GM18502 (cell line): Measurements from ENCODE around the gene ACADL.

ENCODE experiments used
- ATAC-seq: cut with Tn5 transposase; IDR thresholded peaks from one replicate; pipeline ENCODE4 v1.9.1; 2021; ENCODE audit warnings: mild to moderate bottlenecking; ENCODE audit not compliant: unreplicated experiment, poor library complexity

ACADL gene

DNA sequence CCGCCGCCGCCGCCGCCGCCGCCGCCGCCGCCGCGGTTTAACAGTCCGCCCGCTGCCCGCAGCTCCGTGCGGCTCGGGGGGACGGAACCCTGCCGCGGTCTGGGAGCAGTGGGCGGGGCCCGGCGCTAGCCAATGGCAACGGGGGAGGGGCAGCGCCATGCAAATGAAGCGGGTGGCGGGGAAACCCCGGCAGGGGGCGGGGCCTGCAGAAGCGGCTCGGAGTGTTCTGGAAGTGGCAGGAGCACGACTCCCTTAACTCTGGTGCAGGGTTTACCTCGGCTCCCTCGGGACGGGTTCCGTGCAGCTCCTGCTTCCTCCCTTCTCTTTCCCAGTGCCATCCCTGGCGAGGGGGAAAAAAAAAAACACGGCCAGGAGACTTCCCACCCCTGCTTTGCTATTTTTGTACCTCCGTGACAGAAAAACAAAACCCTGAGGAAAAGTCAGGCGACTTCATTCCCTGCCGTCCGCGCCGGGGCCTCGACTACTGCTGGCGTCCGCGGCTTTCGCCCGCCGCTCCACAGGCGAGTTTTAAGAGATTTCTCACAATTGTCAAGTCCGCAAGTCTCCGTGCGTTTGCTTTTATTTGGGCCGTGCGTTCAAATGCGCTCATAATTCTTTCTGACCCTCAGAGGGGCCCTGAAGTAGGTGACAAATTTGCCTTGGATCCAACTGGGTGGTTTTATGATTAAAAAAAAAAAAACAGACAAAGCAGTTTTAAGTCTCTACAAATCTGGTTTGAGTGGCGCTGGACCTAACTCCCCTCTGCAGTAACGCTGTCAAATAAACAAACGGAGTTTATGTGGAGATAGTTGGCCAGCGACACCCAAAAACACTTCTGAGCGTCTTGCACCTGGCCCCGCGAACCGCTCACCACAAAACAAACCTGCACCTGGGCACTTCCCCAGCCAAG, 53.7 kb downstream of the ACADL start, which contains the start of gene KANSL1L:
Gene KANSL1L, minus strand, starts transcription at position 101 of the 910 bp plus-strand sequence. CDS start 16,827 bp downstream, outside the sequence.
- peak; percentile 72 for ATAC-seq

DNA sequence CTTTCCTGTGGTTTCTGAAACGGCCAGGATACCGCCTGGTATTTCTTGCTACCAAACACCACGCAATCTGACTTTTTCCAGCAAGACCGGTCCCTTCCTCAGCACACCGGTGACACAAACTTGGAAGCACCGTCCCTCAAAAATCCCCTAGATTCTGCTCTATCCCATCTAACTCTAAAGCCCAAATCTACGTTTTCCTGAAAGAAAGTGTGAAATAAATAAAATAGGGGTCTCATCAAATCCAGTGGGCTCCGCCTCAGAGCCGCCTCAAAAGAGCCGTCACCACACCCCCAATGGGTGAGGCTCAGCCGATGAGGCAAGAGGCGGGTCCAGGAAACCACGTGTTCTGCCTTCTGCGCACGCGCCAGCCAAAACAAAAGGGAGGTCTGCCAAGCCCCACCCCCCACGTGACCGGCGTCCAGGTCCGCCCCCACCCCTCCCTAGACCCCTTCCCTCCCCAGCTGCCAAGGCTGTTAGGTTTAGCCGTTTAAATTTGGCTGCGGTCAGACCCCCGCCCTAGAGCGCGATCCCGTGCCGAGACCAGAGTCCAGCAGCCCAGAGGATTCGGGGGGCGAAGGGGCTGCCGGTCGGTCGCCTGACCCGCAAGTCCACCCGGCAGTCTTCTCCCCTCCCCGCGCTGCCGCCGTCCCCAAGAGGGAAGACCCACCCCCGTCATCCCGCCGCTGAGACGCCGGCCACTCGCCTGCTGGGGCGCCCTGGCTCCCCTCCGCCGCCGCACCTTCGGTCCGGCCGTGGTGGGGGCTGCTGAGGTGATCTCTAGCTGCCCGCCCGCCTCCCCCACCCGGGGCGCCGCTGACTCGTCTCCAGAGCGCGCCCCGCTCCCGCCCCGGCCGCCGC, 54.6 kb downstream of the ACADL start:
- ATAC-seq = peak; percentile 70

DNA sequence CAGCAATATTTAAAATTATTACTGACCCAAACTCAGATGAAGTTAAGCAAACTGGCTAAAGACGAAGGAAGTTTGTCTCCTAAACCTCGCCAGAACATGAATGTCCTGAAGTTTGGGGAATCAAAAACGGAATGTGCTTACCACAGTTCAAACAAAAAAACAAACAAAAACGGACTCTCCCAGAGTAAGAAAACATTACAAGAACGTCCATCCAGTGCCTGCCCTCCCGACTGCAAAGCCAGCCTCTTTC, 55.1 kb downstream of the ACADL start:
- no peak for ATAC-seq

DNA sequence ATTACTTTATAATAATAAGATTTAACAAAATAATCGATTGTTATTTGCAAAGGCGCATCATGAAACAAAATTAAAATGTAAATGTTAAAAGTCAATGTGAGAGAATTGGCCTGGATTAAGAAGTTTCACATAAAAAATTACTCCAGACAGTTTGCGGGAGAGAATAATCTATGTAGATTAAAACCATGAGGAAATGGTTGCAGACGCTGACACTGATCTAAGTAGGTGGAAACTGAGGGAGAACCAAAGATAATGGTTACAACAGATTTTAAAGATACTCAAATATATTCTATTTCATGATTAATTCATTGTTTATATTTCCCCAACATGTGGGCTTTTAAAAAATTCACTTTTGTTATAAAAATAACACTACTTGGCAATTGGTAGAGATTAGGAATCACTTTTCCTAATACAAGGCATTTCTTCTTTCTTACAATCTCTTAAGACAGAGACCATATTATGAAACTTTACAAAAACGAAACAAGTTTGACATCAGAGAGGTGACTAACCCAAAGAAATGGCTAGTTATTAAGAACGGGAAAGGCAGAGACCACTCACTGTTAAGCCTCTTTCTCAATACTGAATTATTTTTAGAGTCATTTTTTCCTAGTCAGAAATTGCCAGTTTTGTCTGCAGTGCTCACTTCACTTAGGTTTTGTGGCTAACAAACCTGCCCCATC, 55.6 kb downstream of the ACADL start:
- ATAC-seq = peak; percentile 41

DNA sequence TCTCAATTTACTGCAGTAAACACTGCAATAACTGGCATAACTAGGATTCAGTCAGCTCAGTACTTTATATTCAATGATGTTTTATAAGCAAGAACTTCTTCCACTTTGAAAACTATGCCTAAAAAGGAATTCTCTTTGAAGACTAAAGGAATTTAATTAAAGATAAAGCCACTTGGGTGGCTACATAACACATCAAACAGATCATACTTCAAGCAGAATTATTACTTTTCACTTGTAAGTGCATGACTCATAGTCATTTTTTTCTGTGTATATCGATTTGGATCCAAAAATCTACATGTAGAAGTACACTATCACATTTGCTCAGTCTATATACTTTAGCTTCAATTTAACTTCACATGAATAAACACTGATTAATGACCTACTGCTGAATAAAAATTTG, 58.0 kb downstream of the ACADL start:
- ATAC-seq = no peak

DNA sequence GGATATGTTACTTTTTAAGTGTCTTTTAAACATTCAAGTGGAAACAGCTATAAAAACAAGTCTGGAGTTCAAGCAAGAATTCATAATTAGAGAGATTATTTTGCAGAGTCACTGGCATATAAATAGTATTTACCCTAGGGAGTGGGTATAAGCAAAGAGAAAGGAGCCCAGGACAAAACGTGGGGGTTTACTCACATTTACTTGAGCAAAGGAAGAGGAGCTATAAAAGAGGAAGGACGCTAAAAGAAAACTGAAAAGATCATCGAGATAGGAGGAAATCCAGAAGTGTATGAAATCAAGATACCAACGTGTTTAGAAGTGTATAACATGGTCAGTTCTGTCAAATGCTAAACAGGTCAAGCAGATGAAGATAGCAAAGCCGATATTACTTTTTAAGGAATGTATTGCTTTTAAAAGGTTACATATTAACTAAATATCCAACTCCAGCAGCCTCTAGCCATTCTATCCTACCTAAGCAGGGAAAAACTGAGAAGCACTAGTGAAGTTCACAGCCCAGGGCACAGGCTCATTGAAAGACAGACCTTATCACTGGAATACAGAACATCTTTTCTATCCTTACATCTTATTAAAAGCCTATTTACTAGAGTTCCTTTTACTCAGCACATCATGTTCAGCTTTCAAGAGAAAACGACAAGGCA, 62.7 kb downstream of the ACADL start:
- peak; percentile 60 for ATAC-seq

DNA sequence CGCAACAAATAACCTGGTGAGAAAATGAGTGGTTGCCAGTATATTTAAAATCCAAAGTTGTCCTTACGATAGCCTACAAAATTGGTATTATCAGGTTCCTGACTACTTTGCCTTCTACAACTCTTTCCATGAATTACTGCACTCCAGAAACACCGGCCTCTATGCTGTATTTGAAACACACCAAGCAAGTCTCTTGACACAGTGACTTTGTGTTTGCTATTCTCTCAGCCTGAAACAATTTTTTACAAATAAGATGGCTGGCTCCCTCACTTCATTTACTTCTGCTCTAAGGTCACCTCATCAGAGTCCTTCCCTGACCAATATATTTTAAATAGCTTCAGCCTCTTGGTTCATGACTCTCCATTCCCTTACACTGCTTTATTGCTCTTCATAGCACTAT, 66.2 kb downstream of the ACADL start:
- no peak for ATAC-seq

DNA sequence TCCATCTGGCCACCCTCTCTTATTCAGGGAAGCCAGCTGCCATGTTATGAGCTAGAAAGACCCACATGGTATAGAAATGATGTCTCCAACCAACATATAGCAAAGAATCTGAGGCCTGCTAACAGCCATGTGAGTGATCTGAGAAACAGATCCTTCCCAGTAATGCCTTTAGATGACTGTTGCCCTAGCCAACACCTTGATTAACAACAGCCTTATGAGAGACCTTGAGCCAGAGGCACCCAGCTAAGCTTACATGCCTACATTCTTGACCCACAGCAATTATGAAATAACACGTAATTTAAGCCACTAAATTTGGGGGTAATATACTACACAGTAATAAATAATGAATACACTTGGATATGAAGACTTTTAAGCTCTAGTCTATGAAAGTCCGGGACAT, 67.0 kb downstream of the ACADL start:
- no peak for ATAC-seq

DNA sequence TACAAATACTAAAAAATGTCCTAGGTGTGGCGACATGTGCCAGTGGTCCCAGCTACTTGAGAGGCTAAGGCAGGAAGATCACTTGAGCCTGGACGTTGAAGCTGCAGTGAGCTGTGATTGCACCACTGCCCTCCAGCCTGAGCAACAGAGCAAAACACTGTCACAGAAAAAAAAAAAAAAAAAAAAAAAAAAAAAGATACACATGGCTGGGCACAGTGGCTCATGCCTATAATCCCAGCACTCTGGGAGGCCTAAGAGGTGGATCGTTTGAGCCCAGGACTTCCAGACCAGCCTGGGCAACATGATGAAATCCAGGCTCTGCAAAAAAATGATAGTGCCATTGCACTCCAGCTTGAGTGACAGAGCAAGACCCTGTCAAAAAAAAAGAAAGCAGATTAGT, 67.7 kb downstream of the ACADL start:
- ATAC-seq = no peak

DNA sequence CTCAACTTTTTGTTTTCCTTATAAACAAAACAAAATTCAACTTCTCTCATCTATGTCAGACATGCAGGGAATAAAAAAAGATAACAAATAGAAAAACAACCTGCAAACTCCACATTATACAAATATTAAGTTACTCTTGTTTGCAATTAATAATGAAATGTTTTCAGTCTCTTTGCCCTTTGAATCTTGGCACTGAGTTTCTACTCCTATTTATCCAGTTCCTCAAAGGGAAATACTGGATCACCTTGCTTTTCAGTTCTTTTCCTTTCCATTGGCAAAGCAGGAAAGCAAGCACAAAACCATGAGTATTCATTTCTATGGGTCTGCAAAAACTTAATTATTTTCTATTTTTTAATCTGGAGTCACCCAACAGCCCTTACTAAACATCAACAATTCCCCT, 77.6 kb downstream of the ACADL start:
- no peak for ATAC-seq
